Parathyroid adenoma (tissue), 2 donors: ENCODE measurements around the gene ARMH3.

ENCODE experiments used
- H2AFZ ChIP-seq: fragments of 300-600 bp; sonication (generic); one replicate; pipeline ENCODE4 v1.7.0; 2017; ENCODE audit warnings: antibody characterized with exemption, mild to moderate bottlenecking
- H3K27ac ChIP-seq: fragments of 300-600 bp; sonication (generic); one replicate; pipeline ENCODE4 v1.7.0; 2017
- H3K27me3 ChIP-seq: fragments of 300-600 bp; sonication (generic); one replicate; pipeline ENCODE4 v1.7.0; 2017; ENCODE audit warnings: low read length; ENCODE audit not compliant: control insufficient read depth, insufficient read depth
- H3K36me3 ChIP-seq: fragments of 300-600 bp; sonication (generic); one replicate; pipeline ENCODE4 v1.7.0; 2017; ENCODE audit warnings: low read length; ENCODE audit not compliant: control insufficient read depth, insufficient read depth
- H3K4me1 ChIP-seq: fragments of 300-600 bp; sonication (generic); one replicate; pipeline ENCODE4 v1.7.0; 2017; ENCODE audit warnings: control low read depth
- H3K4me2 ChIP-seq: fragments of 300-600 bp; sonication (generic); one replicate; pipeline ENCODE4 v1.7.0; 2017; ENCODE audit warnings: low read length
- H3K4me3 ChIP-seq: fragments of 300-600 bp; sonication (generic); one replicate; pipeline ENCODE4 v1.7.0; 2017; ENCODE audit warnings: low read depth, low read length
- H3K79me2 ChIP-seq: fragments of 300-600 bp; sonication (generic); one replicate; pipeline ENCODE4 v1.7.0; 2017; ENCODE audit warnings: control low read depth
- H3K9ac ChIP-seq: fragments of 300-600 bp; sonication (generic); one replicate; pipeline ENCODE4 v1.7.0; 2017; ENCODE audit warnings: mild to moderate bottlenecking
- H3K9me3 ChIP-seq: fragments of 300-600 bp; sonication (generic); one replicate; pipeline ENCODE4 v1.7.0; 2017; ENCODE audit warnings: low read length; ENCODE audit not compliant: control insufficient read depth
- TF ChIP-seq, protein P1 (sequence below): fragments of 300-600 bp; sonication (generic); IDR thresholded peaks from one replicate; pipeline ENCODE4 v1.7.0; 2017; ENCODE audit warnings: antibody characterized with exemption, mild to moderate bottlenecking
- donor health status: primary hyperparathyroidism.

Gene ARMH3

DNA sequence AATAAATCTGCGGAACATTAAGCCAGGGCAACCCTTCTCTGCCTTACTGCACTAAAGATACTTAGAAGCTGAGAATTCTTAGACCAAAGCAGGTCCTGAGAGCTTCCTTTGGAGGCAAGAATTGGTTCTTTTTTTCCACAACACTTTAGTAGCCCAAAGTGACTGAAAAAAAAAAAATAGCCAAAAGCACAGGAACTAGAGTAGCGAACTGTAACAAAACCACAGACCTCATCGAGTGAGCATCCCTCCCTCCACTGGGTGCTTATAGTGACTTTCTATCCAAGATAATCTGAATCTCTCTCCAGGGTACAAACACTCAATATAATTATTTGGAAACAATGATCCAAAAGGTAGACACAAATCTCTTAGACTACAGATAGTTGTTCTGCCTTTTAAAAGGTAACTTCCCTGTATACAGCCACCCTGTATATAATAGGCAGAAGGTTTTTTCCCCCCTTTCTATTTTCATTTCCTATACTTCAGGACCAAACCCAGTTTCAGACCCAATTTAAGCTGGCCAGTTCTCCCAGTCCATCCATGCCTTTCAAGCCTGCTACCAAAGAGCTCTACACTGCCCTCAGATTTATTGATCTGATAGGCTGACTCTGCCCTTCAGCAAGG lies 180.8 kb downstream of the ARMH3 start:
- TF ChIP-seq, protein P1, sequence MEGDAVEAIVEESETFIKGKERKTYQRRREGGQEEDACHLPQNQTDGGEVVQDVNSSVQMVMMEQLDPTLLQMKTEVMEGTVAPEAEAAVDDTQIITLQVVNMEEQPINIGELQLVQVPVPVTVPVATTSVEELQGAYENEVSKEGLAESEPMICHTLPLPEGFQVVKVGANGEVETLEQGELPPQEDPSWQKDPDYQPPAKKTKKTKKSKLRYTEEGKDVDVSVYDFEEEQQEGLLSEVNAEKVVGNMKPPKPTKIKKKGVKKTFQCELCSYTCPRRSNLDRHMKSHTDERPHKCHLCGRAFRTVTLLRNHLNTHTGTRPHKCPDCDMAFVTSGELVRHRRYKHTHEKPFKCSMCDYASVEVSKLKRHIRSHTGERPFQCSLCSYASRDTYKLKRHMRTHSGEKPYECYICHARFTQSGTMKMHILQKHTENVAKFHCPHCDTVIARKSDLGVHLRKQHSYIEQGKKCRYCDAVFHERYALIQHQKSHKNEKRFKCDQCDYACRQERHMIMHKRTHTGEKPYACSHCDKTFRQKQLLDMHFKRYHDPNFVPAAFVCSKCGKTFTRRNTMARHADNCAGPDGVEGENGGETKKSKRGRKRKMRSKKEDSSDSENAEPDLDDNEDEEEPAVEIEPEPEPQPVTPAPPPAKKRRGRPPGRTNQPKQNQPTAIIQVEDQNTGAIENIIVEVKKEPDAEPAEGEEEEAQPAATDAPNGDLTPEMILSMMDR: no peak
- H3K4me3 ChIP-seq: no peak overlapping the region
- H3K27ac ChIP-seq: no peak overlapping the region
- no peaks in the 10 kb centered on the region for H3K9me3 ChIP-seq
- H3K4me1 ChIP-seq: no peaks in the 10 kb centered on the region
- no peaks in the 10 kb centered on the region for H3K27me3 ChIP-seq
- no peak overlapping the region for H2AFZ ChIP-seq
- no peak overlapping the region for H3K4me2 ChIP-seq
- no peak overlapping the region for H3K9ac ChIP-seq
- no peaks in the 10 kb centered on the region for H3K36me3 ChIP-seq
- H3K79me2 ChIP-seq: peaks cover 10% of the 10 kb centered on the region

DNA sequence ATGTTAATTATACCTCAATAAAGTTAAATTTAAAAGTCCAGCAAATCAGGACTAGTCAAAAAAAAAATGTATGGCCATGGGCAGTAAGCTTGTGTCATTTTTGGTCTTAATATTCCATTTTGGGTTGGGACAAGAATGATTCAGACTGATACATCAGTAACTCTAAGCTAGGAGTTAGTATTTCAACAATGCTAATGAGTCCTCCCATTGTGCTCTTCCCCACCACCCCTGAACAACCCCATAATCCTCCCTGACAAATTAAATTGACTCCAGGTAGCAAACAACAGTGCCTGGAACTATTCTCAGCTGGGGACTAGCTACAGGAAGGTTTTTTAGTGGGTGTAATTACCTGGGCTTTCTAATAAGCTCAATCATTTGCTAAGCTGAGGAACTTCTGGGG lies 181.7 kb downstream of the ARMH3 start:
- H3K79me2 ChIP-seq: peaks cover 10% of the 10 kb centered on the region
- no peak overlapping the region for H3K9ac ChIP-seq
- H3K9me3 ChIP-seq: no peaks in the 10 kb centered on the region
- no peak overlapping the region for H3K27ac ChIP-seq
- H3K4me2 ChIP-seq: no peak overlapping the region
- no peaks in the 10 kb centered on the region for H3K36me3 ChIP-seq
- TF ChIP-seq, protein P1: no peak
- H3K4me3 ChIP-seq: no peak overlapping the region
- no peaks in the 10 kb centered on the region for H3K27me3 ChIP-seq
- H2AFZ ChIP-seq: no peak overlapping the region
- H3K4me1 ChIP-seq: no peaks in the 10 kb centered on the region

DNA sequence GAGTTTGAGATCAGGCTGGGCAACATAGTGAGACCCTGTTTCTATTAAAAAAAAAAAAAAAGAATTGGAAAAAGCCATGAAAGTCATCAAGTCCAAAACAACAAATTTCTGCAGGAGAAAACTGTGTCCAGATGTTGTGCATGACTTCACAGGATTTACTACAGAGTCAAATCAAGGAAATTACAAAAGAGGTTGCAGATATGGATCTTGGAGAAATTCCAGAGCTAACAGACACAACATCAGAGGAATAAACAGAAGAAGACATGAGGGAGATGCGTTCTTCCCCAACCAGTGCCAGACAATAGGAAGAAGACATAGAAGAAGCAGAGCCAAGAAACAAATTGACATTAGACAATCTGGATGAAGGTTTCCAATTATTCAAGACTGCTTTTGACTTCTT lies 188.0 kb downstream of the ARMH3 start:
- TF ChIP-seq, protein P1: no peak
- no peaks in the 10 kb centered on the region for H3K27me3 ChIP-seq
- H2AFZ ChIP-seq: no peak overlapping the region
- H3K4me1 ChIP-seq: no peaks in the 10 kb centered on the region
- H3K9ac ChIP-seq: no peak overlapping the region
- no peaks in the 10 kb centered on the region for H3K36me3 ChIP-seq
- no peak overlapping the region for H3K4me2 ChIP-seq
- H3K27ac ChIP-seq: no peak overlapping the region
- peaks cover 5% of the 10 kb centered on the region for H3K79me2 ChIP-seq
- no peaks in the 10 kb centered on the region for H3K9me3 ChIP-seq
- H3K4me3 ChIP-seq: no peak overlapping the region

DNA sequence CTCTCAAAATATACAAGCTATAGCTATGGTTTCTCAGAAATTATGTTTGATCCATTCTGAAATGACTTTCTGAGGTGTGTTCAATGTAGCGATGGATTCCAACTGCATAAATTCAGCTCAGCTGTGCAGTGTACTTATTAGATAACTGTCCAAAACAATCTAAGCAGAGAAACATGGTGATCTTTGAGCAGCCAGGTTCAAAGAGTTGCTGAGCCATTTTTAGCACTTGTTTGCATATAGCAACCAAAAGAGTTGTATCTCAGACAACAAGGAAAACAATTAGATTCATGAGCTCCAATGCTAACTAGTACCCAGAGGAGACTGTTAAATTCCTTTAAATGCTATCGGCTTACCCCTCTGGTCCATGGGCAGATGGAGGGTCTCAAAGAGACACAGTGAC lies 196.4 kb downstream of the ARMH3 start:
- Histone ChIP-seq H3K4me2 (no peak overlapping the region), H2AFZ (no peak overlapping the region), H3K27ac (no peak overlapping the region), H3K4me3 (no peak overlapping the region), H3K79me2 (peaks cover 9% of the 10 kb centered on the region), H3K36me3 (peaks cover 3% of the 10 kb centered on the region), H3K4me1 (no peaks in the 10 kb centered on the region), H3K27me3 (no peaks in the 10 kb centered on the region), H3K9me3 (no peaks in the 10 kb centered on the region), H3K9ac (no peak overlapping the region)
- TF ChIP-seq, protein P1: no peak
